GM12878 (cell line): ENCODE results near the gene DDC. TPM values are rescaled to one million over a fixed set of nuclear protein-coding genes. Genes with fewer than 3 reads are reported as not detected.

Source experiments
- ATAC-seq: fragments of 200-7000 bp; cut with Tn5 transposase; 3 replicates; pipeline ENCODE4 v1.9.1; 2020; ENCODE audit warnings: mild to moderate bottlenecking, moderate library complexity
- BruUV-seq: library from RNA; stranded (reverse); fragments of 400-500 nt; replicated peaks from 2 replicates; lab custom pipeline; 2021; lab: Mats Ljungman, UMichigan
- CTCF ChIA-PET: fragments of 300-600 bp; sonication (Branson Sonifier 250); formaldehyde crosslinking; extraction: SDS; loops from one replicate; lab custom pipeline; 2021; ENCODE audit warnings: inconsistent platforms; lab: Yijun Ruan, JAX
- POLR2A ChIA-PET: fragments of 350-600 bp; formaldehyde crosslinking; extraction: SDS; loops from one replicate; lab custom pipeline; 2021; ENCODE audit warnings: inconsistent platforms; lab: Charles Lee
- RAD21 ChIA-PET: fragments of 300-600 bp; sonication (Branson Sonifier 250); formaldehyde crosslinking; loops from one replicate; lab custom pipeline; 2023; ENCODE audit warnings: antibody characterized with exemption; ENCODE audit not compliant: unreplicated experiment; lab: Charles Lee
- SMC1A ChIA-PET: fragments of 300-600 bp; sonication (Branson Sonifier 250); formaldehyde crosslinking; loops from one replicate; lab custom pipeline; 2023; ENCODE audit not compliant: unreplicated experiment, uncharacterized antibody; lab: Charles Lee
- DNase-seq: peaks from one replicate; pipeline ENCODE4 v3.0.0-alpha.2; 2011; ENCODE audit warnings: low read depth, low spot score
- FAIRE-seq: peaks from 3 replicates; lab custom pipeline; 2011; peaks lifted over from hg19 to GRCh38; lab: Jason Lieb, UNC
- H2AFZ ChIP-seq: 2 replicates; pipeline ENCODE4 v1.6.0; 2011; ENCODE audit warnings: low read depth, low read length, control low read depth; ENCODE audit not compliant: control insufficient read depth
- H3K27ac ChIP-seq: 2 replicates; pipeline ENCODE4 v1.5.1; 2011; ENCODE audit warnings: control low read depth; ENCODE audit not compliant: control insufficient read depth, insufficient read depth
- H3K27me3 ChIP-seq, 2 experiments: replicated peaks in 1 of 2; 2 replicates each; pipeline versions ENCODE4 v1.6.0 to v1.6.1; 2011; ENCODE audit warnings: low read length in 1 of 2; ENCODE audit not compliant: control insufficient read depth in 2 of 2, insufficient read depth in 2 of 2
- H3K36me3 ChIP-seq, 2 experiments: 2 replicates each; pipeline ENCODE4 v1.5.1; 2011; ENCODE audit warnings: low read length in 1 of 2; ENCODE audit not compliant: control insufficient read depth in 2 of 2, insufficient read depth in 2 of 2
- H3K4me1 ChIP-seq: 2 replicates; pipeline ENCODE4 v1.6.1; 2011; ENCODE audit warnings: mild to moderate bottlenecking, low read length, moderate library complexity, mixed read lengths; ENCODE audit not compliant: control insufficient read depth, insufficient read depth
- H3K4me2 ChIP-seq: 2 replicates; pipeline ENCODE4 v1.6.0; 2011; ENCODE audit warnings: control low read depth; ENCODE audit not compliant: control insufficient read depth, insufficient read depth
- H3K4me3 ChIP-seq: fragments of 200-600 bp; sonication (generic); 2 replicates; pipeline ENCODE4 v1.5.1; 2016
- H3K79me2 ChIP-seq: 2 replicates; pipeline ENCODE4 v1.6.0; 2011; ENCODE audit warnings: low read length; ENCODE audit not compliant: control insufficient read depth, insufficient read depth
- H3K9ac ChIP-seq: 2 replicates; pipeline ENCODE4 v1.8.0; 2011; ENCODE audit warnings: low read length, control low read depth, mixed read lengths; ENCODE audit not compliant: control insufficient read depth, insufficient read depth
- H3K9me3 ChIP-seq: replicated peaks from 3 replicates; pipeline ENCODE4 v1.5.1; 2011; ENCODE audit warnings: mild to moderate bottlenecking, low read length; ENCODE audit not compliant: control insufficient read depth, insufficient read depth
- H4K20me1 ChIP-seq: 2 replicates; pipeline ENCODE4 v1.6.0; 2011; ENCODE audit not compliant: control insufficient read depth, insufficient read depth
- ASH2L ChIP-seq: fragments of 300-600, 200-600 bp; sonication (generic); IDR thresholded peaks from 2 replicates; pipeline ENCODE4 v1.6.1; 2017; ENCODE audit warnings: low read depth, mild to moderate bottlenecking, borderline replicate concordance
- CBX3 ChIP-seq: fragments of 200-600 bp; sonication (generic); IDR thresholded peaks from 2 replicates; pipeline ENCODE4 v1.6.1; 2016; ENCODE audit warnings: low read depth, borderline replicate concordance
- NFYA ChIP-seq: IDR thresholded peaks from 2 replicates; pipeline ENCODE4 v1.6.1; 2011; ENCODE audit warnings: low read depth, mild to moderate bottlenecking, low read length, improper control_type of control experiment, borderline replicate concordance
- POU2F2 ChIP-seq: IDR thresholded peaks from 3 replicates; pipeline ENCODE4 v1.6.1; 2011; ENCODE audit warnings: low read depth, mild to moderate bottlenecking, low read length, borderline replicate concordance
- RAD21 ChIP-seq: IDR thresholded peaks from 2 replicates; pipeline ENCODE4 v1.6.1; 2011; ENCODE audit warnings: mild to moderate bottlenecking, low read depth, low read length, moderate library complexity; ENCODE audit not compliant: insufficient read depth
- TARDBP ChIP-seq: IDR thresholded peaks from 2 replicates; pipeline ENCODE4 v1.6.1; 2016; ENCODE audit warnings: borderline replicate concordance
- WGBS: methylation state at CpG from one replicate; pipeline ENCODE4 v1.1.6; 2016; ENCODE audit warnings: low lambda C conversion rate; ENCODE audit not compliant: insufficient replicate concordance, insufficient coverage; ENCODE audit errors: missing lambda C conversion rate; 5-methylcytosine and 5-hydroxymethylcytosine counted together
- in situ Hi-C: fragments of 300-500 bp; cut with MboI; formaldehyde crosslinking; loops from 9 replicates; pipeline ENCODE4 v1.14.3; 2018; ENCODE audit warnings: mixed read lengths
- intact Hi-C: fragments of 100-400 bp; cut with micrococcal nuclease; formaldehyde crosslinking; loops from one replicate; pipeline ENCODE4 v1.14.2; 2022; ENCODE audit not compliant: unreplicated experiment
- polyA plus RNA-seq, 11 experiments: library from polyadenylated mRNA; depleted of rRNA in 4 of 11; unstranded in 6 of 11; stranded (reverse) in 5 of 11; fragments of >200 nt; fragmentation: Nextera tagmentation in 4 of 11; fragmentation: Illumina TruSeq in 1 of 11; extraction: Ambion mirVana in 4 of 11; extraction: Trizol in 1 of 11; gene quantifications; 1 replicate in 1 of 11; 2 replicates in 10 of 11; pipeline versions ENCODE4 v1.2.1 to v1.2.3, GENCODE V29; 2011 to 2016; ENCODE audit warnings: inconsistent platforms in 2 of 11, missing spikeins in 2 of 11, low read depth in 1 of 11
- total RNA-seq, 4 experiments: library from RNA; depleted of rRNA in 3 of 4; stranded (reverse); fragments of >200 nt in 3 of 4; fragmentation: Illumina TruSeq in 1 of 4; extraction: Trizol in 1 of 4; gene quantifications; 2 replicates each; pipeline versions ENCODE4 v1.2.1 to v1.2.3, GENCODE V29; 2013 to 2021
- TF ChIP-seq, protein P1 (sequence below): fragments of 450-650 bp; conservative IDR thresholded peaks from 2 replicates; pipeline ENCODE4 v1.6.1; 2017; ENCODE audit warnings: mild to moderate bottlenecking, moderate library complexity

Gene DDC
- total and polyA plus RNA-seq, 10 of the 15 experiments (the other 5 are each of a cell fraction or from before 2014, with no cell fraction given) = not detected

GRCh38 chr7:50428911-50429310 is 136.3 kb downstream of the DDC start (continued):
- TF ChIP-seq, protein P1, sequence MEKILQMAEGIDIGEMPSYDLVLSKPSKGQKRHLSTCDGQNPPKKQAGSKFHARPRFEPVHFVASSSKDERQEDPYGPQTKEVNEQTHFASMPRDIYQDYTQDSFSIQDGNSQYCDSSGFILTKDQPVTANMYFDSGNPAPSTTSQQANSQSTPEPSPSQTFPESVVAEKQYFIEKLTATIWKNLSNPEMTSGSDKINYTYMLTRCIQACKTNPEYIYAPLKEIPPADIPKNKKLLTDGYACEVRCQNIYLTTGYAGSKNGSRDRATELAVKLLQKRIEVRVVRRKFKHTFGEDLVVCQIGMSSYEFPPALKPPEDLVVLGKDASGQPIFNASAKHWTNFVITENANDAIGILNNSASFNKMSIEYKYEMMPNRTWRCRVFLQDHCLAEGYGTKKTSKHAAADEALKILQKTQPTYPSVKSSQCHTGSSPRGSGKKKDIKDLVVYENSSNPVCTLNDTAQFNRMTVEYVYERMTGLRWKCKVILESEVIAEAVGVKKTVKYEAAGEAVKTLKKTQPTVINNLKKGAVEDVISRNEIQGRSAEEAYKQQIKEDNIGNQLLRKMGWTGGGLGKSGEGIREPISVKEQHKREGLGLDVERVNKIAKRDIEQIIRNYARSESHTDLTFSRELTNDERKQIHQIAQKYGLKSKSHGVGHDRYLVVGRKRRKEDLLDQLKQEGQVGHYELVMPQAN = no peak
- TF ChIP-seq, all 136 proteins: peak for 0

DNA sequence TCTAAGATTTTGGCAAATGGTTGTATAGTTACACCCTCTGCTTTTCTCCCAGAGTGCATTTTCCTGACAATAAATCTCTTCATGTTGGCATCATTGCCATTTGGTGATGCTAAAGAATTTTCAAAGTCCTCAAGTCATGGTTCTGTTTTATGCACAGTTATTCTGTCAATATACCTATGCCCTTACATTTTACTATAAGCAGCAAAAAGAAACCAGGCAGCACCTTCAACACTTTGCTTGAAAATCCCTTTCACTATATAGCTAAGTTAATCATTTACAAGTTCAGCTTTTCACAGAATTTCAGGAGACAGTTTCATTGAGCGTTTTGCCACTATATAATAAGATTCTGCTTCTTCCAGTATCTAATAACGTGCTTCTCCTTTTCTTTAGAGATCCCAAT is 137.7 kb downstream of the DDC start:
- SMC1A ChIA-PET = interaction anchor here (0.7 to 3.1 kb wide), 11 partner anchors 10 to 335 kb away, joined by 3 to 17 read pairs (median 4); no protein-coding TSS in a partner anchor
- Histone ChIP-seq H2AFZ (no peak overlapping the region), H3K9me3 (no peaks in the 10 kb centered on the region), H3K27me3 (no peaks in the 10 kb centered on the region), H3K4me3 (no peak overlapping the region), H3K4me2 (no peak overlapping the region), H3K36me3 (no peaks in the 10 kb centered on the region), H4K20me1 (no peaks in the 10 kb centered on the region), H3K27ac (no peak overlapping the region), H3K9ac (no peak overlapping the region), H3K4me1 (no peaks in the 10 kb centered on the region), H3K79me2 (no peaks in the 10 kb centered on the region)
- ATAC-seq (no peak), DNase-seq (no peak), FAIRE-seq (no peak)
- in situ Hi-C loops = no loop called here
- CTCF ChIA-PET = interaction anchor here (0.6 to 14.6 kb wide), 7 partner anchors 10 to 309 kb away, joined by 3 to 257 read pairs (median 8); partner anchors contain the start of gene FIGNL1
- intact Hi-C loops = no loop called here
- no TSS peak for BruUV-seq
- POLR2A ChIA-PET = no interaction called here
- TF ChIP-seq ASH2L (no peak), TARDBP (no peak), POU2F2 (no peak), CBX3 (no peak), NFYA (no peak), RAD21 (no peak)
- WGBS = 64% methylated on average over 2 of the region's 2 CpGs
- RAD21 ChIA-PET = interaction anchor here (1.0 to 2.2 kb wide), 4 partner anchors 10 to 285 kb away, joined by 3 to 8 read pairs (median 6); no protein-coding TSS in a partner anchor
